Neural progenitor cell (in vitro differentiated cells): ENCODE data around the gene FJX1.

Experiments
- CTCF ChIP-seq: fragments of 200-600 bp; sonication (generic); IDR thresholded peaks from 2 replicates; pipeline ENCODE4 v1.5.1; 2017; ENCODE audit warnings: antibody characterized with exemption, mild to moderate bottlenecking
- EZH2 ChIP-seq: fragments of 200-600 bp; sonication (generic); IDR thresholded peaks from 2 replicates; pipeline ENCODE4 v1.6.1; 2017; ENCODE audit warnings: antibody characterized with exemption, mild to moderate bottlenecking, moderate library complexity
- EZH2phosphoT487 ChIP-seq: fragments of 200-600 bp; sonication (generic); IDR thresholded peaks from 2 replicates; pipeline ENCODE4 v1.6.1; 2017; ENCODE audit warnings: antibody characterized with exemption

- TF ChIP-seq CTCF (no peak), EZH2 (no peak), EZH2phosphoT487 (no peak)
Measured at GRCh38 chr11:35641171-35641897, 23.1 kb downstream of the FJX1 start.
